Cardiac muscle cell (in vitro differentiated cells and primary cell): ENCODE results near the gene LATS1. TPM values are rescaled to one million over a fixed set of nuclear protein-coding genes. Genes with fewer than 3 reads are reported as not detected.
A peak's percentile ranks its signal among the peaks of the same experiment; 100 is the strongest.
"Not testable (repeated sequence)": the region's sequence is repeated elsewhere in the genome, so short reads cannot be mapped to it uniquely, and the experiment has no call there.

ENCODE experiments used
- DNase-seq, 2 donors: peaks; one replicate each; pipeline versions ENCODE4 v3.0.0 to v3.0.0-alpha.2; 2010 to 2017; ENCODE audit warnings: low read depth in 1 of 2, low spot score in 1 of 2
- H3K27ac ChIP-seq: fragments of 200-600 bp; sonication (generic); 2 replicates; pipeline ENCODE4 v1.5.1; 2016
- H3K27me3 ChIP-seq: fragments of 200-600 bp; sonication (generic); 2 replicates; pipeline ENCODE4 v1.6.0; 2016; ENCODE audit warnings: control low read depth
- H3K36me3 ChIP-seq: fragments of 200-600 bp; sonication (generic); 2 replicates; pipeline ENCODE4 v1.5.1; 2016; ENCODE audit warnings: control low read depth
- H3K4me1 ChIP-seq: fragments of 200-600 bp; sonication (generic); 2 replicates; pipeline ENCODE4 v1.8.1; 2017; ENCODE audit warnings: low read depth, mild to moderate bottlenecking, mixed run types
- H3K4me3 ChIP-seq: fragments of 200-600 bp; sonication (generic); 2 replicates; pipeline ENCODE4 v1.5.1; 2016; ENCODE audit warnings: mild to moderate bottlenecking
- H3K9me3 ChIP-seq: fragments of 200-600 bp; sonication (generic); 2 replicates; pipeline ENCODE4 v1.5.1; 2017; ENCODE audit warnings: low read depth, mild to moderate bottlenecking, control low read depth
- CTCF ChIP-seq: IDR thresholded peaks from 2 replicates; pipeline ENCODE4 v1.5.1; 2012; ENCODE audit warnings: low read depth, mild to moderate bottlenecking, low read length
- polyA plus RNA-seq: library from polyadenylated mRNA; unstranded; fragments of >200 nt; fragmentation: Nextera tagmentation; extraction: Ambion mirVana; gene quantifications from 2 replicates; pipeline ENCODE4 v1.2.1, GENCODE V29; 2016
- total RNA-seq: library from RNA; depleted of rRNA; stranded (reverse); fragments of >200 nt; gene quantifications from 2 replicates; pipeline ENCODE4 v1.2.3, GENCODE V29; 2016

The LATS1 gene
- total and polyA plus RNA-seq, 2 experiments from 2014 or later = 7.2 to 13.2 TPM

- H3K27me3 ChIP-seq = no peaks in the 10 kb centered on the region
- no peaks in the 10 kb centered on the region for H3K4me1 ChIP-seq
- peak overlapping the region; percentile 49 for H3K27ac ChIP-seq
- H3K36me3 ChIP-seq = no peaks in the 10 kb centered on the region
- DNase-seq = peak in 1 of 2 donors; percentile 18
- H3K9me3 ChIP-seq = no peaks in the 10 kb centered on the region
- no peak for TF ChIP-seq CTCF
- H3K4me3 ChIP-seq = no peak overlapping the region
These were observed 37.7 kb upstream of the LATS1 start for GRCh38 chr6:149755300-149756260.

DNA sequence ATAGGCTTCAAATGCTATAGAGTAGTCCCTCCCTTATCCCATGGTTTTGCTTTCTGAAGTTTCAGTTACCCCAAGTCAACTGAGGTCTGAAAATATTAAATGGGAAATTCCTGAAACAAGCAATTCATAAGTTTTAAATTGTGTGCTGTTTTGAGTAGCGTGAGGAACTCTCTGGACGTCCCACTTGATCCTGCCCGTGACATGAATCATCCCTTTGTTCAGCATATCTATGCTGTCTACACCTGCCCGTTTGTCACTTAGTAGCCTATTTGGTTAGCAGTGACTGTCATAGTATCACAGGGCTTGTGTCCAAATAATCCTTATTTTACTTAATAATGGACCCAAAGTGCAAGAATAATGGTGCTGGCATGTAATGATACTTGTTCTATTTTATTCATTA, 36.6 kb upstream of the LATS1 start:
- Histone ChIP-seq H3K36me3 (no peaks in the 10 kb centered on the region), H3K9me3 (no peaks in the 10 kb centered on the region), H3K27ac (no peak overlapping the region), H3K27me3 (no peaks in the 10 kb centered on the region), H3K4me3 (no peak overlapping the region), H3K4me1 (no peaks in the 10 kb centered on the region)
- no peak for TF ChIP-seq CTCF
- no peak for DNase-seq

- H3K27ac ChIP-seq, H3K27me3 ChIP-seq, H3K4me1 ChIP-seq, H3K4me3 ChIP-seq, DNase-seq, H3K36me3 ChIP-seq, H3K9me3 ChIP-seq: not testable (repeated sequence)
These were observed 35.4 kb upstream of the LATS1 start for GRCh38 chr6:149753374-149753637.

GRCh38 chr6:149752600-149753373, 34.9 kb upstream of the LATS1 start:
- Histone ChIP-seq H3K36me3 (no peaks in the 10 kb centered on the region), H3K9me3 (no peaks in the 10 kb centered on the region), H3K27me3 (no peaks in the 10 kb centered on the region), H3K4me1 (no peaks in the 10 kb centered on the region), H3K27ac (no peak overlapping the region), H3K4me3 (no peak overlapping the region)
- no peak for TF ChIP-seq CTCF
- DNase-seq = peak in 1 of 2 donors; percentile 33

- H3K9me3 ChIP-seq, H3K4me1 ChIP-seq, H3K27ac ChIP-seq, H3K4me3 ChIP-seq, DNase-seq, H3K36me3 ChIP-seq, H3K27me3 ChIP-seq: not testable (repeated sequence)
These were observed 34.0 kb upstream of the LATS1 start for GRCh38 chr6:149751920-149752319.

DNA sequence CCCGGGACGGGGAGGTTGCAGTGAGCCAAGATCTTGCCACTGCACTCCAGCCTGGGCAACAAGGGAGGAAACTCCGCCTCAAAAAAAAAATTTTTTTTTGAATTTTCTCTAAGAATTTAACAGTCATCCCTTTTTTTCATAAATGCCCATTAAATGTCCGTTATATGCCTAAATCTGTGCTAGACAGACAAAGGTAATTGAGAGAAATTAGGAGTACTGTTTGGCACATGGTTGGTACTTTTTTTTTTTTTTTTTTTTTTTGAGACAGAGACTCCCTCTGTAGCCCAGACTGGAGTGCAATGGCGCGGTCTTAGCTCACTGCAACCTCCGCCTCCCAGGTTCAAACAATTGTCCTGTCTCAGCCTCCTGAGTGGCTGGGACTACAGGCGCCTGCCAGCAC, 33.3 kb upstream of the LATS1 start:
- Histone ChIP-seq H3K27ac (no peak overlapping the region), H3K36me3 (no peaks in the 10 kb centered on the region), H3K4me3 (no peak overlapping the region), H3K9me3 (no peaks in the 10 kb centered on the region), H3K4me1 (no peaks in the 10 kb centered on the region), H3K27me3 (no peaks in the 10 kb centered on the region)
- DNase-seq = no peak
- TF ChIP-seq CTCF = no peak
